Right hindlimb (tissue), 1 donor: ENCODE results near the gene CACNA2D3.

Source experiments
- DNase-seq: peaks from one replicate; pipeline ENCODE4 v3.0.0-alpha.2; 2018

The CACNA2D3 gene

GRCh38 chr3:54642147-54642546 is 519.8 kb downstream of the CACNA2D3 start:
- no peak for DNase-seq

GRCh38 chr3:54647721-54648120 is 525.4 kb downstream of the CACNA2D3 start:
- no peak for DNase-seq

GRCh38 chr3:54649551-54649950 is 527.2 kb downstream of the CACNA2D3 start:
- no peak for DNase-seq

- no peak for DNase-seq
Observed at GRCh38 chr3:54653456-54654195, 531.3 kb downstream of the CACNA2D3 start.

GRCh38 chr3:54654776-54655175 is 532.4 kb downstream of the CACNA2D3 start:
- no peak for DNase-seq

GRCh38 chr3:54659347-54659746 is 537.0 kb downstream of the CACNA2D3 start:
- DNase-seq = no peak

- peak; percentile 88 for DNase-seq
Observed at GRCh38 chr3:54660714-54661132, 538.4 kb downstream of the CACNA2D3 start.

- no peak for DNase-seq
Observed at GRCh38 chr3:54661151-54661550, 538.8 kb downstream of the CACNA2D3 start.

GRCh38 chr3:54663501-54664011 is 541.2 kb downstream of the CACNA2D3 start:
- peak; percentile 62 for DNase-seq

GRCh38 chr3:54665016-54665600 is 542.8 kb downstream of the CACNA2D3 start:
- no peak for DNase-seq

- no peak for DNase-seq
Observed at GRCh38 chr3:54668236-54668635, 545.9 kb downstream of the CACNA2D3 start.

GRCh38 chr3:54670201-54671000 is 548.0 kb downstream of the CACNA2D3 start:
- no peak for DNase-seq

GRCh38 chr3:54671511-54671910 is 549.2 kb downstream of the CACNA2D3 start:
- DNase-seq = no peak

GRCh38 chr3:54676087-54676486 is 553.7 kb downstream of the CACNA2D3 start:
- no peak for DNase-seq

GRCh38 chr3:54681706-54682105 is 559.4 kb downstream of the CACNA2D3 start:
- DNase-seq = no peak

- DNase-seq = no peak
Observed at GRCh38 chr3:54685213-54685612, 562.9 kb downstream of the CACNA2D3 start.

- DNase-seq = peak; percentile 51
Observed at GRCh38 chr3:54691289-54691771, 569.0 kb downstream of the CACNA2D3 start.

GRCh38 chr3:54696313-54696712 is 574.0 kb downstream of the CACNA2D3 start:
- DNase-seq = no peak

- no peak for DNase-seq
Observed at GRCh38 chr3:54698054-54698453, 575.7 kb downstream of the CACNA2D3 start.

- DNase-seq = peak; percentile 37
Observed at GRCh38 chr3:54703923-54704322, 581.6 kb downstream of the CACNA2D3 start.

- DNase-seq = no peak
Observed at GRCh38 chr3:54705730-54706129, 583.4 kb downstream of the CACNA2D3 start.

GRCh38 chr3:54706738-54707137 is 584.4 kb downstream of the CACNA2D3 start:
- DNase-seq = peak; percentile 43

- DNase-seq = no peak
Observed at GRCh38 chr3:54709785-54710184, 587.4 kb downstream of the CACNA2D3 start.
